HS-27A (cell line): Measurements from ENCODE around the gene MAP3K5.

Experiments used
- DNase-seq: peaks from one replicate; pipeline ENCODE4 v3.0.0-alpha.2; 2012; ENCODE audit warnings: low read depth, missing footprints

The MAP3K5 gene

GRCh38 chr6:136538836-136539235, 253.4 kb downstream of the MAP3K5 start:
- no peak for DNase-seq

GRCh38 chr6:136535880-136536650, 256.2 kb downstream of the MAP3K5 start:
- no peak for DNase-seq

DNA sequence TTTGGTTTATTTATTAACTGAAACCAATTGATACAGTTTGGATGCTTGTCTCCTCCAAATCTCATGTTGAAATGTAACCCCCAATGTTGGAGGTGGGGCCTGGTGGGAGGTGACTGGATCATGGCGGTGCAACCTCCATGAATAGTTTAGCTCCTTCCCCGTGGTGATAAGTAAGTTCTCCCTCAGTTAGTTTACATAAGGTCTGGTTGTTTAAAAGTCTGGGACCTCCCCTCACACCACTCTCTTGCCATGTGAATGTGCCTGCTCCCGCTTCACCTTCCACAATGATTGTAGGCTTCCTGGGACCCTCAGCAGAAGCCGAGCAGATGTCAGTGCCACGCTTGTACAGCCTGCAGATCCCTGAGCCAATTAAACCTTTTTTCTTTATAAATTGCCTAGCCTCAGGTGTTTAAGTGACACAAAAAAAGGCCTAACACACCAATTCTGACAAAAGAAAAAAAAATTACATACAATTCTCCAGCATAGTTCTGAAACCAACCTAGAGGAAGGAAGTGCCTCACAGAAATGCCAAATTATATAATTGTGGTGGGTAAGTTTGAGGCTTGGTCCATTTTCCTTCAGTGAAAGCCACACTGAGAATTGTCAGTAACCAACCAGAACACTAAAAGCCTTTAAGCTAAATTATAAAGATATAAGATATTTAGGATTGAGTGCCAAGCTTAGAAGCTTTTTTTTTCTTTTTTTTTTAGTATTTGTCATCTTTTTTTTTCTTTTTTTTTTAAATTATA, 257.1 kb downstream of the MAP3K5 start:
- no peak for DNase-seq

- DNase-seq: no peak
Measured at GRCh38 chr6:136534268-136534667, 258.0 kb downstream of the MAP3K5 start.

DNA sequence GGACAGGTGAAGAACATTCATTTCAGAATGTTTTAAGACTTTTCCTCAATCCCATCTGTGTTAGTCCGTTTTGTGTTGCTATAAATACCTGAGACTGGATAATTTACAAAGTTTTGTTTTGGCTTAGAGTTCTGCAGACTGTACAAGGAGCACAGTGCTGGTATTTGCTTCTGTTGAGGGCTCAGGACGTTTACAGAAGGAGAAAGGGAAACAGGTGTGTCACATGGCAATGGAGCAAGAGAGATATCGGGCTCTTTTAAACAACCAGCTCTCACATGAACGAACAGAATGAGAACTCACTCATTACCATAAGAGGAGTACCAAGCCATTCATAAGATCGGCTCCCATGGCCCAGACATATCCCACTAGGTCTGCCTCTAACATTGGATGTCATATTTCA, 258.8 kb downstream of the MAP3K5 start:
- DNase-seq: no peak

GRCh38 chr6:136532030-136532429, 260.2 kb downstream of the MAP3K5 start:
- no peak for DNase-seq

GRCh38 chr6:136529710-136530109, 262.6 kb downstream of the MAP3K5 start:
- DNase-seq: no peak

GRCh38 chr6:136528477-136528876, 263.8 kb downstream of the MAP3K5 start:
- no peak for DNase-seq

DNA sequence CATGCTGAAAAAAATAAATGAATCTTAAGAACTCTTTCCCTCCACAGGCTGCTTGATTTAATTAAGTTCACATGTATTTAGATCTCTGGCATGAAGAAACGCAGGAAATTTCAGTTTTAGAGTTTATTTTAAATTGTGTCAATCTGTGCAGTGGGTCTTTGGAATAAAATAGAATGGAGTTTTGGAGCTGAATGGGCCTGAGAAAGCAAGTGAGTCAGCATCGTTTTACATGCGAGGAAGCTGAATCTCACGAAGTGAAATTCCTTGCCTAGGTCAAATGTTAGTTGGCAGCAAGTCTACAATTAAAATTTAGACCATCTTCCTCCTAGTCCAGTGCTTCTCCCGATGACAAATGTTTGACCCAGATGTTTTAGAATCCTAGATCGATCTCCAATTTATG, 264.4 kb downstream of the MAP3K5 start:
- DNase-seq: no peak

DNA sequence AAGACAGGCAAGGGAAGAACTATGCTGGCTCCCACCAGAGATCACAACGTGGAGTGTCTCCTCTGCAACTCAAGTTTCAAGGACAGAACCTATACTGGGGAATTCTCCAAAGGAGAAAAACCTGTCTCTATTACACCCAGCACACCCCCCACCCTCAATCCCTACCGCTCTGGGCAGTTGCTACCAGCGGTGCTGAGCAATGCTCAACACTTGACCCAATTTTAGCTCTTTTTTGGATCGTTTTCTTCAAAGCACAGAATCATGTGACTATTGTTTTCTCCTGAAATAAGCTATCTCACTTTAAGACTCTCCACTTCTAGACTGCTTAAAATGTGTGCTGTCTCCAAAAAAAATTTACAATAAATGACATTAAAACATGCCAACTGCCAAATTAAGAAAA, 265.3 kb downstream of the MAP3K5 start:
- no peak for DNase-seq

GRCh38 chr6:136526196-136526930, 265.9 kb downstream of the MAP3K5 start:
- no peak for DNase-seq

- no peak for DNase-seq
Measured at GRCh38 chr6:136525586-136526195, 266.6 kb downstream of the MAP3K5 start.

DNA sequence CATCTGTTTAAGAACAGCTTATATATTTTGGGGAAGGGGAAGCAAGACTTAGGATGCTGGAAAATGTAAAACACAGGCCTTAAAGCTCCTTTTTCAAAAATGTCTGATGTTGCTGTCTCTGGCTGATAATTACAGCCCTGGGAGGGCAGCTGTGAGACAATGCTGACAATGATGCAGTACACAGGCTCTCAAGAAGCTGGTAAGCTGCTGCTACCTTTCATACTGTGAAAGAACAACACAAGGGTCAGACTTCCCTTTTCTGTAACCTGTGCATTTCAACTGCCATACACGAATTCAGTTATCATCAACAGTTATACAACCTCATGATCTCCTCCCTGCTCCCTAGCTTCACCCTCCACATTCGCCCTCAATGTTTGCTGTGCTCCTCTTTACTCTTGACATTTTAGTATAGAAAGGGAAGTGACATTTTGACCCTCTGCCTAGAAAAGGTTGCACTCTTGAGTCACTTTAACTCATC, 267.3 kb downstream of the MAP3K5 start:
- no peak for DNase-seq

DNA sequence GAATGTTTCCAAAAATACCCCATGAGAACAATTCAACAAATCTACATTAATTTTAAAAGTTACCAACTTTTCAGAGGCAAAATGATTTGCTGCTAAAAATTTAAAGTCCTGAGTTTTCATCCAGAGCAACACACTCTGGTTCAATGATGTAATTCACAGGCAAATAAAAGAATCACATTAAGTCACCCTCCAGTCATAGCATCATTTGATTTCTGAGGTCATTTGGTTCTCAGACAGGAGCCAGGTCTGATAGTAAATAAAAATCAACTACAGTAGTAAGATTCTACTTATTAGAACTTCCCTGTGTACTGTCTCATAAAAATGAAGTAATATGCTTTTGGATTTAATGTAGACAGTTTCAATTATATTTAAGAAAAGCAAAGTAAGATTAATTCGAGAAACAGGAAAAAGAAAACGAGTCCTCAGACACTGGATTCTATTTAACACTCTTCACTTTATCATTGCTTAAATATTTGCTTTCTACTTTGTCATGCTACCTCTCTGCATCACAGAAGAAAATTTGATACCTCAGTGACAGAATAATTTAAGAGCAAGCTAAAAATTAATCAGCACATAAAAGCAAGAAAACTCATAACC, 267.8 kb downstream of the MAP3K5 start:
- DNase-seq: no peak

DNA sequence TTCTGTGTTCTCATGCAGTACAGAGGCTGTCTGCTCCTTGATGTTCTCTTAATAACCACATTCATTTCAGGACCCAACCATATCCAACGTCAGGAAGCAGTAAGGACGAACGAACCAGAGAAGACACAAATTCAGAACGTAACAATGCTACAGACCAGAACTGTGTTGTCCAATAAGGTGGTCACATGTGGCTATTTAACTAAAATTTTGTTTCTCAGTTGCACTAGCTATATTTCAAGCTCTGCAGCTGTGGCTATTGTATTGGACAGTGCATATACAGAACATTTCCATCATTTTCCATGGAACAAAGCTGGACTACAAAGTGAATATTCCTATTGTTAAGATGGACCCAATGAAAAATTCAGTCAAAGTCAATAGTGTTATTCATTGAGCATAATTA, 269.1 kb downstream of the MAP3K5 start:
- DNase-seq: no peak

DNA sequence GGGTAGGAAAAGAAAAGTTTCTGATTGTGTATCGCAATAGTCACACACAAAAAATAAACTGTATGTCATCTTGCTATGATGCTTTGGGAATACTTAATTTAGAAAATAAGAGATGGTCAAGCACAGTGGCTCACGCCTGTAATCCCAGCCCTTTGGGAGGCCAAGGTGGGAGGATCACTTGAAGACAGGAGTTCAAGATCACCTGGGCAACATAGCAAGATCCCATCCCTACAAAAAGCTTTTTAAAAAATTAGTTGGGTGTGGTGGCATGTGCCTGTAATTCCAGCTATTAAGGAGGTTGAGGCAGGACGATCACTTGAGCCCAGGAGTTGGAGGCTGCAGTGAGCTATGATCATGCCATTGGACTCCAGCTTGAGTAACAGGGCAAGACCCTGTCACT, 269.6 kb downstream of the MAP3K5 start:
- no peak for DNase-seq

- no peak for DNase-seq
Measured at GRCh38 chr6:136521911-136522310, 270.4 kb downstream of the MAP3K5 start.

GRCh38 chr6:136521427-136521826, 270.9 kb downstream of the MAP3K5 start:
- no peak for DNase-seq

GRCh38 chr6:136520517-136520916, 271.8 kb downstream of the MAP3K5 start:
- no peak for DNase-seq

DNA sequence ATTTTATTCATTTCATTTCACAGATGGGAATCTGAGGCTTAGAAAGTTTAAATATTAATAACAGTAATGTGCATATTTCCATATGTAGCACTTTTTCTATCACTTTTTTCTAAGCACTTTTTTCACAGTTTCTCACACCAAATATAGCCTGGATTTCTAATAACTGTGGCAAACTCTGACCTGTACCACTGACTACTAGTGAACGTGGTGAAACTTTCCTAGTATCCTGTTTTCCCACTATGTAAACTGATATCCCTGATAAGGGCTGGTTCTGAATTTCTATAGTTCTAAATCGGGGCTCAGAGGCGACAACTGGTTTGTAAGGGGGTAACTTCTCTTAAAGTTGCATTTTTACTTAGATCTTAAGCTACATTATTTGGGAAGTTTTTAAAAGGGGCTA, 274.7 kb downstream of the MAP3K5 start:
- DNase-seq: no peak

DNA sequence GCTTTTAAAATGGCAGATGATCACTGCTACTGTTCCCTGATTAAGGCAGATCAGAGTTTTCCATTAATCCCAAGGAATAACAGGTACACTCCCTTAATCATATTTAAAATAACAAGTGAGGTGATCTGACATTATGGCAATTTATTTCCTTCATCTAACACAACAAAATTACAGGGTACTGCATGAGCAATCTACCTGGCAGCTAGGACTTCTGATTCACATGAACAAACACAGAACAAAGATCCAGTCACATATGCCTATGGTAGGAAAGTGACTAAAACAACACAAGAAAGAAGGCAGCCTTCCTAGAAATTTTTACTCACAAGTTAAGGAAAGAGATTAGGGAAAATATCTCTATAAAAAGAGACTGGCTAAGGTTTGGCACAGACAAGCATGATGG, 275.3 kb downstream of the MAP3K5 start:
- no peak for DNase-seq

DNA sequence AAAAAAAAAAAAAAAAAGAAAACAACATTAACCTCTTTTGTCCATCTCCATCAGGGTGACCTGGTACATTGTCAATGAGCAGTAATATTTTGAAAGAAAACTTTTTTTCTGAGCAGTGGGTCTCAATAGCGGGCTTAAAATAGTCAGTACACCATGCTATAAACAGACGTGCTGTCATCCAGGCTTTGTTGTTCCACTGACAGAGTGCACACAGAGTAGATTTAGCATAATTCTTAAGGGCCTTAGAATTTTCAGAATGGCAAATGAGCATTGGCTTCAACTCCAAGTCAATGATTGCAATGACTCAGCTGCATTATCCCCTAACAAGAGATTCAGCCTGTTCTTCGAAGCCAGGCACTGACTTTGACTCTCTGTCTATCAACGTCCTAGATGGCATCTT, 277.7 kb downstream of the MAP3K5 start:
- DNase-seq: no peak
